ENCODE data around the gene RNASE1. TPM values are rescaled to one million over a fixed set of nuclear protein-coding genes. Genes with fewer than 3 reads are reported as not detected.

The RNASE1 gene
- total RNA-seq (2022; extraction: Qiagen RNA extraction), result 0.15 to 0.57 TPM (median 0.25 TPM) in 5 replicates

DNA sequence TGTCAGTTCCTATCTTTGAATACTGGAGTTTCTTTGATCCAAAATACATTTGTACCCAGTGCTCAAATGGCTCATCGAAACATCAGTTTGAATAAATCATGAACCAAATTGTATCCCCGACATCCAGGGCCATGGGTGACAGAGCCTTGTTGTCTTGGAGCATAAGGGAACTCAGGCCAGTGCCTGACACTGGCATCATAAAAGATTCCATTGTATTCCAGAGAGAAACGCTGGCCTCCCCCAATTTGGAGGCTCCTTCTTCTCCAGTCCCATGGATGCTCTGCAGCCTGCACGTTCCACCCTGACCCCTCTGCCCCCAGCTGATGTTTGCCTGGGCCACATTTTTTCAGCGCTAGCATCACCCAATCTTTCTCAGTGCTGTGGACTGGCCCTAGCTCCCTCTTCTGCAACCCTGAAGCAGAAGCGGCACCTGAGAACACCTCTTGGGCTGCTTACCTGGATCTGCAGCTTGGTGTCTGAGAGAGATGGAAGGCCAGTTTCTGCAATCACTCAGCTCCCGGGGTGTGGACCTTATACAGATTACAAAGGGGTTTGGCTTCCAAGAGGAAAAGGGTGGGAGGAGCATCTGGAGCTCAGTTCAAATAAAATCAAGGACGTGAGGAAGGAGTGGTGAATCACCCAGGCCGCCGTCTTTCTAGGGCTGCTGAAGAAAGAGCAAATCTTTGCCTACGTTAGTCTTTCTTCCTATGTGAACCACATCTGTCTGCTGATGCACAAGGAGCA, at the start of gene RNASE1:
RNASE1 (minus strand) TSS at position 504 of the 744 bp plus-strand sequence. CDS start 776 bp downstream, outside the sequence.

Other genes with a start within 250 kb of the RNASE1 start
- gene RNASE9, start 241.8 kb downstream of the RNASE1 start, total RNA-seq (2022; extraction: Qiagen RNA extraction), result not detected in 5 replicates
- not detected in 5 replicates for gene RNASE11, start 214.8 kb downstream of the RNASE1 start, total RNA-seq (2022; extraction: Qiagen RNA extraction)
- not detected in 5 replicates for gene RNASE12, start 211.5 kb downstream of the RNASE1 start, total RNA-seq (2022; extraction: Qiagen RNA extraction)
- not detected in 5 replicates for gene OR6S1, start 161.2 kb downstream of the RNASE1 start, total RNA-seq (2022; extraction: Qiagen RNA extraction)
- gene RNASE4, start 118.3 kb downstream of the RNASE1 start, total RNA-seq (2022; extraction: Qiagen RNA extraction), result 5.5 to 8.9 TPM (median 8.1 TPM) in 5 replicates
- 8.0 to 13.7 TPM (median 9.4 TPM) in 5 replicates for gene ANG, start 114.1 kb downstream of the RNASE1 start, total RNA-seq (2022; extraction: Qiagen RNA extraction)
- not detected in 5 replicates for gene EDDM3A, start 57.0 kb downstream of the RNASE1 start, total RNA-seq (2022; extraction: Qiagen RNA extraction)
- gene EDDM3B, start 34.4 kb downstream of the RNASE1 start, total RNA-seq (2022; extraction: Qiagen RNA extraction), result not detected in 5 replicates
- gene RNASE6, start 21.6 kb downstream of the RNASE1 start, total RNA-seq (2022; extraction: Qiagen RNA extraction), result not detected in 5 replicates
- not detected in 5 replicates for gene RNASE3, start 88.5 kb upstream of the RNASE1 start, total RNA-seq (2022; extraction: Qiagen RNA extraction)
- gene RNASE2, start 152.6 kb upstream of the RNASE1 start, total RNA-seq (2022; extraction: Qiagen RNA extraction), result not detected in 5 replicates
- gene METTL17, start 187.1 kb upstream of the RNASE1 start, total RNA-seq (2022; extraction: Qiagen RNA extraction), result 73.4 to 80.5 TPM (median 75.1 TPM) in 5 replicates
- gene SLC39A2, start 196.4 kb upstream of the RNASE1 start, total RNA-seq (2022; extraction: Qiagen RNA extraction), result not detected in 5 replicates
- 2.1 to 4.2 TPM (median 2.6 TPM) in 5 replicates for gene NDRG2, start 222.2 kb upstream of the RNASE1 start, total RNA-seq (2022; extraction: Qiagen RNA extraction)
- not detected in 5 replicates for gene TPPP2, start 227.4 kb upstream of the RNASE1 start, total RNA-seq (2022; extraction: Qiagen RNA extraction)
- not detected in 5 replicates for gene RNASE13, start 232.0 kb upstream of the RNASE1 start, total RNA-seq (2022; extraction: Qiagen RNA extraction)
- gene RNASE7, start 239.5 kb upstream of the RNASE1 start, total RNA-seq (2022; extraction: Qiagen RNA extraction), result not detected in 5 replicates

Data from A549 treated with CORT108297 at 1 μM for 4 hours (cell line).